ELR (cell line): ENCODE results near the gene ITGB3.

Experiments
- DNase-seq: peaks from one replicate; pipeline ENCODE4 v3.0.0-alpha.2; 2015; ENCODE audit warnings: low read depth

Gene ITGB3

DNA sequence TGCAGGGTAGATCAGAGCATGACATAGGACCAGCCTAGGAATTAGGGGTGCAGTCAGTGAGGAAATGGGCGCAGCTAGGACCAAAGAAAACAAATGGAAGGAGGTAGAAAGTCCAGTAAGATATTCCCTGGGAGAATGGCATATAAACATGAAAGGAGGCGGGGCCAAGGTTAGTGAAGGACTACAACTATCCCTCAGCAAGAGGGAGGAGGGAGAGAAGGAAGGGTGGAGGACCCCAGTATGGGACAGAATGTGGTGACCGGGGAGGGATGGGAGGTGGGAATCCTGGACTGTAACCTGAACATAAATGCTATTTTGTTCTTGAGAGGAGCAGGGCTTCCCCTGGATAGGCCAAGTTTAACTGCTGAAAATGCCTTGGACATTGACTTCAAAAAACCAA is 22.8 kb downstream of the ITGB3 start:
- no peak for DNase-seq

DNA sequence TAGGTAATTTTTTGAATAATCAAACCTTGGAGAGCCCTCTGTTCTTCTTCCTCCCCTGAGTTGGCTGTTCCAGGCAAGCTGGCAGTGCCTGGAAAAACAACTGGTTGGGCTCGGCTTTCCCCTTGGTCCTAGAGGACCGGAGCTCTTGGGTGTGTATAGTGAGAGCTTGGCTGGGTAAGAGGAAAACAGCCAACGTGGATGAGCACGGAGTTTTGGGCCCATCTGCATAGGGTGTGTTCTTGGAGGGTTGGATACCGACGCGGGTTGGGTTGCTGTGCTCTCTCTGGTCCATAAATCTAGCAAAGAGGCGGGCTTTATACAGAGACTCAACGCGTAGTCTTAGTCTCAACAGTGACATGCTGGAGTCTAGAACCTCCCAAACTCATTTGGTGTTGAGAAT is 23.2 kb downstream of the ITGB3 start:
- DNase-seq, result peak; percentile 60

DNA sequence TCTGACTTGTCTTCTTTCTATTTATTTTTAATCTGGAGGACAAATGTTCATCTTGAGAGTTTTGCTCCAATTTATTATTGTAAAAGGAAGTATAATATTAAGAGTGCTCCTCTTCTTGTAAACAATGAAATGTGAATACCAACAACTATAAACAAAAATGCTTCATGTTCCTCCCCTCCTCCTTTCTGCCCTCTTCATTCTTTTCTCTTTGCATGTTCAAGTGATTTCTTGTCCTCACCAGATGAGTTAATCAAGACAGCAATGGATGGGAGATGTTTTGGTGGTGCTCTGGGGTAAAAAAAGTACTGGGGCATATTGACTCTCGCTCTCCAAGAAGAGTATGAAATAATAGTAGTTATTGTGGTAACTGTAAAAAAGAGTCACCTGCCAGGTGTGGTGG is 24.3 kb downstream of the ITGB3 start:
- DNase-seq, result peak; percentile 50

DNA sequence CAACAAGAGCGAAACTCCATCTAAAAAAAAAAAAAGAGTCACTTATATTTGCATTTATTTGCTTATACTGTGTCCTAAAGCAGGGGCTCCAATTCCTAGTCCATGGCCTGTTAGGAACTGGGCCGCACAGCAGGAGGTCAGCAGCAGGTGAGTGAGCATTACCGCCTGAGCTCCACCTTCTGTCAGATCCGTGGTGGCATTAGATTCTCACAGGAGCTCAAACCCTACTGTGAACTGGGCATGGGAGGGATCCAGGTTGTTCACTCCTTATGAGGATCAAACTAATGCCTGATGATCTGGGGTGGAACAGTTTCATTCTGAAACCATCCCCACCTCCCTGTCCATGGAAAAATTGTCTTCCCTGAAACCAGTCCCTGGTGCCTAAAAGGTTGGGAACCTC is 24.9 kb downstream of the ITGB3 start:
- DNase-seq, result no peak

DNA sequence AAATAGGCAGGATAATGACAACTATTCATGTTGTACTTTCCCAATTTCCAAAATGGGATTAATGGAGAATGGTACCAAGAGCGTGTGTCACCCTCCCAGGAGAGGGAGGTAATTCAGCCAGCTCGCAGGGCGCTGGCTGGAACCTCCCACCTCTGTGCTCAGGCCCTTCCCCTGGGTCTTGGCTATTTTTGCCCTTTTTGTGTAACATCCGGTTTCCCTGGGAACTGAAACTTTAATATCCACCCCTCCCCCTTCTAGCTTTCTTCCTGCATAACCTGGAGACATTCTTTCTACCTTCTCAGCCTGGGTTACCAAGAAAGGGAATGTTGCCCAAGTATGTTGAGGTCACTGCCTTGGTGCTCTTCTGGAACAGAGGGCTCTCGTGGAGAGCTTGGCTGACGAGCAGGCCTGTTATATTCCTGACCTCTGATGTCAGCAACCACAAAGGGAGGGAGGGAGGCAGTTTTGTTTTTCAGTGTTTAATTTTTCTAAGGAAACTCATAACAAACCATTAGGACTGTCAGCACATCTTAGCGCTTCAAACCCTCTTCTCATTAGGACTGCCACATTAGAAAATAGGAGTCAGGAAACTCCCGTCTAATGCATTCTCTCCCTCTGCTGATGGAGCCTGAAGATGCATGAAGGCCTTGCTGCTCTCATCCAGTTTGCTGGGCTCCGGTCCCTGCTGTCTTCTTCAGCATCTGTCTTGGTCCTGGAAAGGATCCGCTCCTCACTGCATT is 25.6 kb downstream of the ITGB3 start:
- DNase-seq, result peak; percentile 98

DNA sequence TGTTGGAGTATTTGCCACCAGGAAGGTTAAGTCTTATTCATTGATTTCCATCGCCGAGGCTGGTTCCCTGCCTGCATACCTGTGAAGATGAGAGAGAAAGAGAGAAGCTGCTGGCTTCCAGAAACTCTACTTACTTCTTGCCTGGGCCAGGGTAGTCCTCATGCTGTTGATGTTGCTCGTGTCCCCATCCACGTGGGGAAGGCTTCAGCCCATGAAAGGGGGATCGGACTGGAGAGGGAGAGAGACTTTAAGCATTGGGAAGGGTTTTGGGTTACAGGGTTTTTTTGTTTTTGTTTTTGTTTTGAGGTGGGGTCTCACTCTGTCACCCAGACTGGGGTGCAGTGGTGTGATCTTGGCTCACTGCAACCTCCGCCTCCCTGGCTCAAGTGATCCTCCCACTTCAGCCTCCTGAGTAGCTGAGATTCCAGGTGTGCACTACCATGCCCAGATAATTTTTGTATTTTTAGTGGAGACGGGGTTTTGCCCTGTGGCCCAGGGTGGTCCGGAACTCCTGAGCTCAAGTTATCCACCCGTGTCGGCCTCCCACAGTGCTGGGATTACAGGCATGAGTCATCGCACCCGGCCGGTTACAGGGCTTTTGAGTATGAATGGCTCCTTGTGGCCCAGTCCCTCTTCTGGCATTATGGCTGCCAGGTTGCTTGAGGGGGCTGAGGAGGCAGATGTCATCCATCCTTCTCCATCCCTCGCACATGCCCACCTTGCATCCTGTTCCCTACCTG is 26.6 kb downstream of the ITGB3 start:
- peak; percentile 61 for DNase-seq

DNA sequence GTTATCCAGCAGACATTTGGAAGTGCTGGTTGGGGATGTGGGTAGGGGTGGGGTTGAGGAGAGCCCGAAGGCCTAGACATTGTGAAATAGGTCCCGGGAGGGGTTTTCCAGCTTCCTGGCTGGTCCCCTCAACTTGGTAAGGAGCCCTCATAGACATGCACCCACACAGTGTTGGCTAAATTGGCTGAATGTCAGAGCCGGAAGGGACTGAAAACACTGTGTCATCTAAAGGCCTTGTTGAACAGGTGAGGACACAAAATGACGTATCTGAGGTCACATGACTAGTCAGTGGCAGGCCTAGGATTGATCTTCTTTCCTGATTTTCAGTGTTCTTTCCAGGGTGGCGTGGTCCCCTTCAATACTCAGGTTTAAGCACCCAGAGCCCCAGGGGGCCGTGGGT is 27.6 kb downstream of the ITGB3 start:
- no peak for DNase-seq

DNA sequence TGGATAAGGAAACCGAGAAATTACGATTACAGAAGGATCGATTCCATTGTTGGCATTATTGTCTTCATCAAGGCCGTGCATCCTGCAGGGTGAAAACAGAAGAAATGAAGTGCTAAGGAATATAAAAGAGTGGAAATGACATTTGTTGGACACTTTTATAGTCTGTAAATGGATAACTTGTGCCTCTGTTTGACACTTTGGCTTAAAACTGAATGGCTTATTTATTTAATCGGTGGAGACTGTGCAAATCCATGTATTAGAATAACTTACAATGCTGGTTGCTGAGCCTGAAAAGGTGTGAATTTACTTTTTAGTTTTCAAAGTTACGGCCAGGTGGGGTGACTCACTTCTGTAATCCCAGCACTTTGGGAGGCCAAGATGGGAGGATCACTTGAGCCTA is 31.4 kb downstream of the ITGB3 start:
- DNase-seq, result no peak

DNA sequence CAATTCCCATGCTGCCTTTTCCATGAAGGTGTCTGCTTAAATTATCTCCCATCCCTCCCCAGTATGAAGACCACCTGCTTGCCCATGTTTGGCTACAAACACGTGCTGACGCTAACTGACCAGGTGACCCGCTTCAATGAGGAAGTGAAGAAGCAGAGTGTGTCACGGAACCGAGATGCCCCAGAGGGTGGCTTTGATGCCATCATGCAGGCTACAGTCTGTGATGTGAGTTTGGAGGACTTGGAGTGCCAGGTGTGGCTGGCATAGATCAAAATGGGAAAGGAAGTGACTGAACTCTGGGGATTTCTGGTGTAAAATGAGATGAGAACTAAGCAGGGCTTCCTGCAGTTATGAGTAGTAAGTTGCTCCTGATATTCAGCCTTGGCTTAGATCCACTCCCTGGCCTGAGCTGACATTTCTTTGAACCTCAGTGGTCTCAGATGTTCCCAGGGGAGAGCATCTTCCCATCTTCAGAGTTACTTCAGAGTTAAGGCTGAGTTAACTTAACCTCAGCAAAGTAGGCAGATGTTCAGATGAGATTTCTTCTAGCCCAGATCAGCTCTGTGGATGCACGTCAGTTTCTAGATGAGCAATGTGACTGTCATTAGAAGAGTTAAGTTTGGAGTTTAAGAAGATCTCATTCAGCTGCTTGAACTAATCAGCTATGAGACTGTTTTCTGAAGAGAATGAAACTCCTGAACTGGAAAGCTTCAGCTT is 32.7 kb downstream of the ITGB3 start:
- no peak for DNase-seq

DNA sequence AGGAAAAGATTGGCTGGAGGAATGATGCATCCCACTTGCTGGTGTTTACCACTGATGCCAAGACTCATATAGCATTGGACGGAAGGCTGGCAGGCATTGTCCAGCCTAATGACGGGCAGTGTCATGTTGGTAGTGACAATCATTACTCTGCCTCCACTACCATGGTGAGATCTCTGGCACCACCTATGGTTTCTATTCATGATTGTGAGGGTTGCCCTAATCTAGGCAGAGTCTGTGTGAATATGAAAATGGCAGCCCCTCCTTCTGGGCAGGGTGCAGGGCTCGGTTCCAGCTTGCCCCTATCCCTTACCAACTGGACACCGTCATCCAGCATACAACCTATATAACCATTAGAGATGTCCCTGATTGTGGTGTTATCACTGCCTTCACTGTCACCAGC is 33.4 kb downstream of the ITGB3 start:
- DNase-seq, result no peak

DNA sequence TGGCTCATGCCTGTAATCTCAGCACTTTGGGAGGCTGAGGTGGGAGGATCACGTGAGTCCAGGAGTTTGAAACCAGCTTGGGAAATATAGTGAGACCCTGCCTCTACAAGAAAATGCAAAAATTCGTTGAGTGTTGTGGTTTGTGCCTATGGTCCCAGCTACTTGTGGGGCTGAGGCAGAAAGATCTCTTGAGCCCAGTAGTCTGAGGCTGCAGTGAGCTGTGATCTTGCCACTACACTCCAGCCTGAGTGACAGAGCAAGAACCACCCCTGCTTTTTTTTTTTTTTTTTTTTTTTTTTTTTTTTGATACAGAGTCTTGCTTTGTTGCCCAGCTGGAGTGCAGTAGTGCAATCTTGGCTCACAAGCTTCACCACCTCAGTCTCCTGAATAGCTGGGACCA is 34.0 kb downstream of the ITGB3 start:
- no peak for DNase-seq

DNA sequence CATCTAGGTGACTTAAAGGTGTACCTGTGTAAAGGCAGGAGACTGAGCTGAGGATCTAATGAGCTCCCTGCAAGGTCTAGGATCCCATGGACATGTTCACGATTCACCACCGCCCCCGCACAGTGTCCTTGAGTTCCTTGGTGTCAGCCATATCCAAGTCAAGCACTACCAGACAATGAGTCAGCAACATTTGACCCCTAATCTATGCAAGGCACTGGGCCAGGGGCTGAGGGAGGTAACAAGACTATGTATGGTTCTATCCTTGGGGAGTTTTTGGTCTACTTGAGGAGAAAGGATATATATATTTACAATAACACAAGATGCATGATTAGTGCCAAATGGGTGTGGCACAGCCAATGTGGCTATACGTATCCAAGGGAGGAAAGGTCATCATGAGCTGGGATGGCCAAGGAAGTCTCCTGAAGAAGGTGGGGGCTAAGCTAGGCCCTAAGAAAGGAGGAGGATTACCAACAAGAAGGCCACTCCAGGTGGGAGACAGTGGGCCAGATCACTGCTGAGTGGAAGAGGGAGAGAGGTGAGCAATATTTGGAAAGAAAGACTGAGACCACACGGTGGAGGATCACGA is 35.0 kb downstream of the ITGB3 start:
- no peak for DNase-seq

DNA sequence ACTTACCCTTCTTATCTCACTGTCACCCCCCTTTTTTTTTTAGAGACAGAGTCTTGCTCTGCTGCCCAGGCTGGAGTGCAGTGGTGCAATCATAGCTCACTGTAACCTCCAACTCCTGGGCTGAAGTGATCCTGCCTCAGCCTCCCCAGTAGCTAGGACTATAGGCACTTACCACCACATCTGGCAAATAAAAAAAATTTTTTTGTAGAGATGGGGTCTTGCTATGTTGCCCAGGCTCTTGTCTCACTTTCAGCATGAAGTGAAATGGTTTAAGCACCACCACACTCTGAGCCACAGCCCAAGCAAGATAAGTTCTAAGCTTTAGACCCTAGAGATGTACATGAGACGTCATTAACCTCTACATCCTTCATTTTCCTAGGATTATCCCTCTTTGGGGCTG is 35.7 kb downstream of the ITGB3 start:
- DNase-seq, result no peak

DNA sequence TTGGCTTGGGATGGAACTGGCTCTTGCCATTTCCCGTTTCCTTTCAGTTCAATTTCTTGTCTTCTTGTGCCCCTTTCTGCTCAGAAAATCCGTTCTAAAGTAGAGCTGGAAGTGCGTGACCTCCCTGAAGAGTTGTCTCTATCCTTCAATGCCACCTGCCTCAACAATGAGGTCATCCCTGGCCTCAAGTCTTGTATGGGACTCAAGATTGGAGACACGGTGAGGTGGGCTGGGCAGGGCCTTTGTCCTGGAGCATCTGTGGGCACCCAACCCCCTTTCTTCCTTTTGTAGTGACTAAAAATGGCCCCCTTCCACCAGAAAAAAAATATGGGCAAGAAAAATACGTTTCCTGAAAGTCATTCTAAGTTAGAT is 37.2 kb downstream of the ITGB3 start:
- no peak for DNase-seq

DNA sequence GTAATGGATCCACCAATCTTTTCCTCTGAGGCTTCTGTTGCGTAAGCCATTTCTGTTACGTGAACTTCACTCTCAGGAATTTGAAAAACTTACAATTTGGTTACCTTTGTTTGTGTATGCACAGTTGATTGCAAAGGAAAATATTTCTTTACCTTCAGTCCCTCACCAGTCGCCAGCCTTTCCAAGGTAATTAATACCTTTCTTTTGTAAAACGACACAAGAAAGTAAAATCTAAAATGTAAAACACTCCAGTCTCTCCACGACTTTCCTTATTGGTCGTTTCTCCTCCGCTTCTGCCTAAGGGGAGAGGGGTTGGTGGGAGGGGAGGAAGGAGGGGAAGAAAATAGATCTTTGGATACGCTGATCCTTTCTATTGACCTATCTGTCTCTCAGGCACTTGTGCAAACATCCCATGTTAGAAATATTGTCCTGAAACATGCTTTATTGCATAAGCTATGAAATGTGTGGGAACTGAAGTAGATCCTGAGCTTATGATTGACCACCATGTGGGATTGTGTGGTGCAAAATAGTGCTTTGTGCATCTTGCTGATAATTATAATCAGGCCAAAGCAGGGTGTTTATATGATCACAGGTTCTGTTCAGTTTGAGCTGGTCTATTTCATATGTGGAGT is 37.7 kb downstream of the ITGB3 start:
- DNase-seq, result no peak

DNA sequence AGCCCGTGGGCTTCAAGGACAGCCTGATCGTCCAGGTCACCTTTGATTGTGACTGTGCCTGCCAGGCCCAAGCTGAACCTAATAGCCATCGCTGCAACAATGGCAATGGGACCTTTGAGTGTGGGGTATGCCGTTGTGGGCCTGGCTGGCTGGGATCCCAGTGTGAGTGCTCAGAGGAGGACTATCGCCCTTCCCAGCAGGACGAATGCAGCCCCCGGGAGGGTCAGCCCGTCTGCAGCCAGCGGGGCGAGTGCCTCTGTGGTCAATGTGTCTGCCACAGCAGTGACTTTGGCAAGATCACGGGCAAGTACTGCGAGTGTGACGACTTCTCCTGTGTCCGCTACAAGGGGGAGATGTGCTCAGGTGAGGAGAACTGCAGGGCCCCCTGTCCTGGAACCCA is 38.6 kb downstream of the ITGB3 start:
- DNase-seq, result no peak

DNA sequence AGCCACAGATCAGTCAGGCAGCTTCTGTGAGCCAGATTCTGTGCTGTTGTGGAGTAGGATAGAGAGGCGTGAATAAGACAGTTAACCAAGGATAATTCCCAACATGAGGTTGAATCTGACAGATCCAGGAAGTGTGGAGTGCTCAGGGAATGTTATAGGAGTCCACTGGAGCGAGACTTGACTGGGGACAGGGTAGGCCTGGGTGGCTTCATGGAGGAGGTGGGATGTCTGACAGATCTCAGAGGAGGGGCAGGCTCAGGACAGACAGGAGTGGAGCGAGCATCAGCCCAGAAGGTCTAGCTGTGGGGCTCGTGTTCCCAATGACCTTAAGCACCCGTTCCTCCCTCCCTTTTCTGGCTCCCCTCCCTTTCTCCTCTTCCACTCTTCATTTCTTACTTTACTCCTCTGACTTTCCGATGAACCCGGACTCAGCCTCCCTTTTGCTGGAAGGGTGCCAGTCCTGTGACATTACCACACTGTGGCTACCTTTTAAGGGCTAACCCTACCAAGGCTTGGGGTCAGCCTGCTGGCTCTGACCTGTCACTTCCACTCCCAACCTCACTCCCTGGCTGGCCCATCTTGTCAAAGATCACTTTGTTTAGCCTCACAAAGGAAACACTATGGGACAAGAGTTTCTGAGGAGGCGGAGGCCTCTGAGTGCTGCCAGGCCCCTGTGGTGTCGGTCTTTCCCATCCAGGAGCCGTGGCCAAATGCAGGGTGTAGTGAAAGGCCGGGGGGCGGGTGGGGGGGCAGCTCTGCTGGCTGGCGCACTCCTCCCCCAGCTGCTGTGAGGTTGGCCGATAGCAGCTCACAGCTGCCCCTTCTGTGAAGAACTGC is 41.6 kb downstream of the ITGB3 start:
- no peak for DNase-seq

DNA sequence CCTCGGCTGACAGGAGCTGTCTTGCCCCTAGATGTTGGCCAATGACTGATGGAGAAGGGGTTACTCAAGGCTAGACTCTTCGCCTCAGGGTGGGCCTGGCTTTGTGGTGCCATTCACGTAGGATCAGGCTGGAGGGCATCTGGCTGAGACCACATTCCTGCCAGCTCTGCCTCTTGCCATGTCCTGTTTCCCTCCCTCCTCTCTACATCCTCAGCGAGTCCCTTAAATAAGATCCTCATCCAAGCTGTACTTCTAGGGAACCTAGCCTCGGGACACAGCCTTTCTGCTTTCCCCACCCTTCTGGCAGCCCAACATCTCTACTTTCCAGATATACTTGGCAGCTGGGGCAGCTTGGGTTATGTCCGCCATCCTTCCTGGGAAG is 42.2 kb downstream of the ITGB3 start:
- no peak for DNase-seq

DNA sequence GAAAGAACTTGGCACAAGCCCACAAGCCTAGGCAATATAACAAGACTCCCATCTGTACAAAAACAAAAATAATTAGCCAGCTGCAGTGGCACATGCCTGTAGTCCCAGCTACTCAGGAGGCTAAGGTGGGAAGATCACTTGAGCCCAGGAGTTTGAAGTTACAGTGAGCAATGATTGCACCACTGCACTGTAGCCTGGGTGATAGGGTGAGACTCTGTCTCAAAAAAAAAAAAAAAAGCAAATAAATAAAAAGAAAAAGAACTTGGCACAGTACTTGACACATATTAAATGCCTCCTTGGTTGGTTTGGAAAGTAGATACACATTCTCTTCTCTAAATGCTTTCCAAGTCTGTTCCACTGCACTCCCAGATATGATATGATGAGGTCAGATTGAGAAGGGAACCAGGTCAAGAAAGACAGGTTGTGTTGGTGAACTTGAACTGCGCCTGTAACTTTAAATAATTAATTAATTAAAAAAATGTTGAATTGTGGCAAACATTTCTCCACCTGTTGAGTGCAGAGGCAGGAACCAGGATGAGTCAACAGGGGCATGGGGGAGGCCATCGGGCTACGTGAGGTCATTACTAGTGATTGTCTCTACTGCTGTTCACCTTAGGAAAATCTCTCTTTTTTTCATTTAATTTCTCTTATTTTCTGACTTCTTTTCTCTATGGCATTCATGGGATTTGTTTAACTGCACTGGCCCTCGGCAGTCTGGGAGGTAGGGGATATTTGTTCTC is 44.2 kb downstream of the ITGB3 start:
- no peak for DNase-seq

DNA sequence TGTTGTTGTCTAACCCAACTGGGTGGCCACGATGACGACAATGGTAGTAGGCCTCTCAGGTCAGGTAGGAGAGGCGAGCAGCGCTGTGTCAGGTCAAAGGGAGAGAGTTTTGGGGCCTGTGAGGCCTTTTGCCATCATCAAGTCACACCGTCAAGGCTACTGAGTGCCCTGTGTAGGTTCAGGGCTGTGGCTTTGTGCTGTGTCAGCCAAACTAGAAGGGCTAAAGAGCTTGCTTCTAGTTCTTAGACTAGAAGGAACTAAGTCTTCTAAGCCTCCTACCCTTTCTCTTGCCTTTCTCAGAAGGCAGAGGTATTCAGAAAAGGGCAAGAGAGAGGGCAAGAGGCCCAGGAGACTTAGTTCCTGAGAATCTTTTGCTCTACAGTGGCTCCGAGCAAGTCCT is 45.1 kb downstream of the ITGB3 start:
- DNase-seq, result no peak
